GM23338 (cell line): ENCODE measurements around the gene IGF1R. TPM values are rescaled to one million over a fixed set of nuclear protein-coding genes. Genes with fewer than 3 reads are reported as not detected.

Experiments
- ATAC-seq: fragments of 200-7000 bp; cut with Tn5 transposase; 3 replicates; pipeline ENCODE4 v1.9.1; 2020
- DNase-seq: peaks from one replicate; pipeline ENCODE4 v3.0.0-alpha.2; 2015; ENCODE audit warnings: low spot score
- H2AFZ ChIP-seq: fragments of 200-600 bp; sonication (generic); 2 replicates; pipeline ENCODE4 v1.8.0; 2016; ENCODE audit warnings: antibody characterized with exemption, mild to moderate bottlenecking, moderate library complexity
- H3F3A ChIP-seq: fragments of 200-600 bp; sonication (generic); replicated peaks from 2 replicates; pipeline ENCODE4 v1.8.0; 2017; ENCODE audit warnings: antibody characterized with exemption, mixed run types, low read depth
- H3K27ac ChIP-seq: fragments of 200-600 bp; sonication (generic); 2 replicates; pipeline ENCODE4 v1.6.1; 2016; ENCODE audit warnings: low read depth
- H3K27me3 ChIP-seq: fragments of 200-600 bp; sonication (generic); 2 replicates; pipeline ENCODE4 v1.8.0; 2016; ENCODE audit warnings: mild to moderate bottlenecking, mixed run types, moderate library complexity; ENCODE audit not compliant: insufficient read depth
- H3K36me3 ChIP-seq: fragments of 200-600 bp; sonication (generic); 2 replicates; pipeline ENCODE4 v1.8.0; 2016; ENCODE audit warnings: mild to moderate bottlenecking; ENCODE audit not compliant: insufficient read depth
- H3K4me1 ChIP-seq: fragments of 200-600 bp; sonication (generic); 2 replicates; pipeline ENCODE4 v1.8.0; 2016; ENCODE audit warnings: mild to moderate bottlenecking, moderate library complexity; ENCODE audit not compliant: insufficient read depth
- H3K4me2 ChIP-seq: fragments of 200-600 bp; sonication (generic); 2 replicates; pipeline ENCODE4 v1.7.1; 2017; ENCODE audit warnings: mixed run types
- H3K4me3 ChIP-seq: fragments of 200-600 bp; sonication (generic); 2 replicates; pipeline ENCODE4 v1.6.1; 2016; ENCODE audit warnings: mixed run types
- H3K79me2 ChIP-seq: fragments of 200-600 bp; sonication (generic); replicated peaks from 2 replicates; pipeline ENCODE4 v1.8.0; 2017; ENCODE audit warnings: mild to moderate bottlenecking; ENCODE audit not compliant: insufficient read depth
- H3K9me2 ChIP-seq: fragments of 200-600 bp; sonication (generic); 2 replicates; pipeline ENCODE4 v1.8.0; 2017; ENCODE audit not compliant: insufficient read depth
- H4K20me1 ChIP-seq: fragments of 200-600 bp; sonication (generic); replicated peaks from 2 replicates; pipeline ENCODE4 v1.8.0; 2017; ENCODE audit warnings: mild to moderate bottlenecking; ENCODE audit not compliant: insufficient read depth
- H3K27ac Mint-ChIP-seq: 2 replicates; pipeline ENCODE4 v1.8.0; 2020; ENCODE audit warnings: inconsistent platforms, mild to moderate bottlenecking, moderate library complexity, mixed read lengths
- H3K27me3 Mint-ChIP-seq: 3 replicates; pipeline ENCODE4 v1.8.0; 2022; ENCODE audit warnings: low read depth, mild to moderate bottlenecking, moderate library complexity, mixed read lengths, inconsistent platforms; ENCODE audit not compliant: insufficient read depth, poor library complexity
- H3K36me3 Mint-ChIP-seq: 3 replicates; pipeline ENCODE4 v1.8.0; 2021; ENCODE audit warnings: low read depth, mild to moderate bottlenecking, inconsistent platforms, moderate library complexity, mixed read lengths
- H3K4me1 Mint-ChIP-seq: 3 replicates; pipeline ENCODE4 v1.8.0; 2020; ENCODE audit warnings: mild to moderate bottlenecking, inconsistent platforms, mixed read lengths
- H3K4me3 Mint-ChIP-seq: 3 replicates; pipeline ENCODE4 v1.8.0; 2021; ENCODE audit warnings: moderate library complexity, mild to moderate bottlenecking, inconsistent platforms, mixed read lengths
- H3K9me3 Mint-ChIP-seq: 3 replicates; pipeline ENCODE4 v1.8.0; 2020; ENCODE audit warnings: moderate library complexity, mild to moderate bottlenecking, inconsistent platforms, mixed read lengths
- CREB1 ChIP-seq: fragments of 250-450 bp; sonication (Bioruptor Pico); IDR thresholded peaks from 2 replicates; pipeline ENCODE4 v1.5.0; 2020; ENCODE audit warnings: low read depth, mild to moderate bottlenecking, moderate library complexity
- CTCF ChIP-seq, 2 experiments: fragments of 200-600 bp in 1 of 2; sonication (generic) in 1 of 2; conservative IDR thresholded peaks; 2 replicates each; pipeline versions ENCODE4 v1.5.1 to v1.6.1; 2016 to 2017; ENCODE audit warnings: antibody characterized with exemption in 2 of 2, low read depth in 2 of 2, mild to moderate bottlenecking in 2 of 2, moderate library complexity in 1 of 2
- ETS1 ChIP-seq: IDR thresholded peaks from 2 replicates; pipeline ENCODE4 v1.6.1; 2016; ENCODE audit warnings: antibody characterized with exemption
- EZH2 ChIP-seq: fragments of 200-600 bp; sonication (generic); IDR thresholded peaks from one replicate; pipeline ENCODE4 v1.8.0; 2017; ENCODE audit warnings: antibody characterized with exemption, mild to moderate bottlenecking, low read depth; ENCODE audit not compliant: unreplicated experiment
- EZH2phosphoT487 ChIP-seq: fragments of 200-600 bp; sonication (generic); IDR thresholded peaks from one replicate; pipeline ENCODE4 v1.8.1; 2018; ENCODE audit warnings: antibody characterized with exemption; ENCODE audit not compliant: unreplicated experiment
- JUNB ChIP-seq: IDR thresholded peaks from one replicate; pipeline ENCODE4 v1.6.1; 2016; ENCODE audit warnings: antibody characterized with exemption; ENCODE audit not compliant: unreplicated experiment
- NANOG ChIP-seq: IDR thresholded peaks from 2 replicates; pipeline ENCODE4 v1.6.1; 2016; ENCODE audit warnings: antibody characterized with exemption, borderline replicate concordance
- POLR2AphosphoS5 ChIP-seq: IDR thresholded peaks from 2 replicates; pipeline ENCODE4 v1.6.1; 2016; ENCODE audit warnings: antibody characterized with exemption, low read depth
- REST ChIP-seq: IDR thresholded peaks from one replicate; pipeline ENCODE4 v1.6.1; 2018; ENCODE audit warnings: antibody characterized with exemption; ENCODE audit not compliant: unreplicated experiment
- STAT1 ChIP-seq: IDR thresholded peaks from one replicate; pipeline ENCODE4 v1.6.1; 2016; ENCODE audit warnings: antibody characterized with exemption; ENCODE audit not compliant: unreplicated experiment
- ZNF114 ChIP-seq: fragments of 250-450 bp; sonication (Bioruptor Pico); IDR thresholded peaks from 2 replicates; pipeline ENCODE4 v1.5.0; 2020; ENCODE audit warnings: mild to moderate bottlenecking, moderate library complexity
- ZNF331 ChIP-seq: fragments of 250-450 bp; sonication (Bioruptor Pico); IDR thresholded peaks from 2 replicates; pipeline ENCODE4 v1.5.0; 2020; ENCODE audit warnings: low read depth, mild to moderate bottlenecking, moderate library complexity
- ZNF462 ChIP-seq: fragments of 250-450 bp; sonication (Bioruptor Pico); IDR thresholded peaks from 2 replicates; pipeline ENCODE4 v1.5.0; 2020; ENCODE audit warnings: mild to moderate bottlenecking, moderate library complexity
- polyA plus RNA-seq: library from polyadenylated mRNA; unstranded; fragments of >200 nt; fragmentation: Nextera tagmentation; extraction: Ambion mirVana; gene quantifications from 2 replicates; pipeline ENCODE4 v1.2.1, GENCODE V29; 2016
- total RNA-seq: library from RNA; depleted of rRNA; stranded (reverse); fragments of >200 nt; shearing (Covaris generic); gene quantifications from 2 replicates; pipeline ENCODE4 v1.2.3, GENCODE V29; 2014

The IGF1R gene
- total and polyA plus RNA-seq, 2 experiments from 2014 or later = 20.4 to 92.2 TPM

GRCh38 chr15:98983334-98983733 lies 335.0 kb downstream of the IGF1R start (continued):
- TF ChIP-seq ETS1 (no peak), CTCF (conservative IDR thresholded peaks at IDR 0.05; ENCODE audit: low read depth in 2 of 2) (no peak)

GRCh38 chr15:98986281-98986680 lies 337.9 kb downstream of the IGF1R start:
- H3K4me1 ChIP-seq = no peaks in the 10 kb centered on the region
- H3K4me3 ChIP-seq = no peak overlapping the region
- no peaks in the 10 kb centered on the region for H3K36me3 ChIP-seq
- H3K36me3 Mint-ChIP-seq = peaks cover 10% of the 10 kb centered on the region
- no peaks in the 10 kb centered on the region for H3K79me2 ChIP-seq
- no peaks in the 10 kb centered on the region for H3K9me2 ChIP-seq
- no peak overlapping the region for H3K4me2 ChIP-seq
- H3K27me3 ChIP-seq = no peaks in the 10 kb centered on the region
- no peak overlapping the region for H3K27ac Mint-ChIP-seq
- no peaks in the 10 kb centered on the region for H3K4me1 Mint-ChIP-seq
- H3K4me3 Mint-ChIP-seq = no peak overlapping the region
- H3K27me3 Mint-ChIP-seq = peaks cover 10% of the 10 kb centered on the region
- DNase-seq = no peak
- peaks cover 31% of the 10 kb centered on the region for H3K9me3 Mint-ChIP-seq
- H3F3A ChIP-seq = no peaks in the 10 kb centered on the region
- H4K20me1 ChIP-seq = no peaks in the 10 kb centered on the region
- H3K27ac ChIP-seq = no peak overlapping the region
- no peak for ATAC-seq
- no peak overlapping the region for H2AFZ ChIP-seq
- TF ChIP-seq EZH2phosphoT487 (no peak), REST (no peak), ZNF114 (no peak), ZNF462 (CRISPR knock-in tag) (no peak), ZNF331 (CRISPR knock-in tag) (no peak), EZH2 (no peak), CREB1 (CRISPR knock-in tag) (no peak), NANOG (no peak), STAT1 (no peak), POLR2AphosphoS5 (no peak), JUNB (no peak)
